Osteoblast (primary cell): Measurements from ENCODE around the gene FRAS1. TPM values are rescaled to one million over a fixed set of nuclear protein-coding genes. Genes with fewer than 3 reads are reported as not detected.
"Not testable (repeated sequence)": the region's sequence is repeated elsewhere in the genome, so short reads cannot be mapped to it uniquely, and the experiment has no call there.

Experiments used
- DNase-seq: peaks from one replicate; pipeline ENCODE4 v3.0.0; 2011; ENCODE audit warnings: low spot score, mixed read lengths; ENCODE audit not compliant: insufficient read length; ENCODE audit errors: missing footprints
- H2AFZ ChIP-seq: 2 replicates; pipeline ENCODE4 v1.6.0; 2011; ENCODE audit warnings: mild to moderate bottlenecking, low read length
- H3K27ac ChIP-seq: 2 replicates; pipeline ENCODE4 v1.5.1; 2011; ENCODE audit warnings: mild to moderate bottlenecking, low read depth, low read length, moderate library complexity
- H3K27me3 ChIP-seq: 2 replicates; pipeline ENCODE4 v1.6.0; 2012; ENCODE audit warnings: mild to moderate bottlenecking, control low read depth, inconsistent platforms, low read length, moderate library complexity; ENCODE audit not compliant: insufficient read depth
- H3K36me3 ChIP-seq: 2 replicates; pipeline ENCODE4 v1.5.1; 2011; ENCODE audit warnings: mild to moderate bottlenecking, low read length, control low read depth, moderate library complexity; ENCODE audit not compliant: insufficient read depth
- H3K4me1 ChIP-seq: 2 replicates; pipeline ENCODE4 v1.5.1; 2011; ENCODE audit warnings: mild to moderate bottlenecking, low read length, control low read depth, moderate library complexity; ENCODE audit not compliant: insufficient read depth
- H3K4me2 ChIP-seq: 2 replicates; pipeline ENCODE4 v1.6.0; 2011; ENCODE audit warnings: mild to moderate bottlenecking, low read length; ENCODE audit not compliant: insufficient read depth
- H3K4me3 ChIP-seq: fragments of 200-600 bp; sonication (generic); 3 replicates; pipeline ENCODE4 v1.5.1; 2012; ENCODE audit warnings: mild to moderate bottlenecking, low read length, inconsistent platforms; ENCODE audit not compliant: insufficient read depth
- H3K79me2 ChIP-seq: 2 replicates; pipeline ENCODE4 v1.6.0; 2012; ENCODE audit warnings: mild to moderate bottlenecking, low read length, control low read depth, inconsistent platforms; ENCODE audit not compliant: insufficient read depth
- H3K9me3 ChIP-seq: 2 replicates; pipeline ENCODE4 v1.5.1; 2011; ENCODE audit warnings: low read depth, low read length, control low read depth
- H4K20me1 ChIP-seq: 2 replicates; pipeline ENCODE4 v1.6.0; 2012; ENCODE audit warnings: mild to moderate bottlenecking, low read length, control low read depth; ENCODE audit not compliant: insufficient read depth
- CTCF ChIP-seq: IDR thresholded peaks from 2 replicates; pipeline ENCODE4 v1.5.1; 2011; ENCODE audit warnings: mild to moderate bottlenecking, low read depth, low read length, moderate library complexity; ENCODE audit errors: extremely low read depth
- total RNA-seq: library from RNA; depleted of rRNA; stranded (reverse); fragments of >200 nt; gene quantifications from 2 replicates; pipeline ENCODE4 v1.2.3, GENCODE V29; 2012

The FRAS1 gene
- total RNA-seq, result 5.1 and 7.4 TPM in 2 replicates

GRCh38 chr4:78057135-78057599 lies at the start of gene FRAS1:
TSS of gene FRAS1 (plus strand) at chr4:78057323. CDS start at chr4:78058010, 687 bp downstream.
- peak within 1 kb of the TSS; percentile 77 for H3K4me2 ChIP-seq
- H4K20me1 ChIP-seq, result no peaks in the 10 kb centered on the region
- peaks cover 19% of the 10 kb centered on the region for H3K4me1 ChIP-seq
- peak within 1 kb of the TSS; percentile 89 for H2AFZ ChIP-seq
- H3K9me3 ChIP-seq, result no peaks in the 10 kb centered on the region
- H3K79me2 ChIP-seq, result no peaks in the 10 kb centered on the region
- no peak within 1 kb of the TSS for H3K27ac ChIP-seq
- H3K36me3 ChIP-seq, result no peaks in the 10 kb centered on the region
- H3K27me3 ChIP-seq, result peaks cover 43% of the 10 kb centered on the region
- no peak for TF ChIP-seq CTCF
- peak within 1 kb of the TSS; percentile 71 for H3K4me3 ChIP-seq
- DNase-seq, result peak; percentile 79

- H3K79me2 ChIP-seq, H3K36me3 ChIP-seq, H3K4me1 ChIP-seq, H3K27ac ChIP-seq, H2AFZ ChIP-seq, H3K4me3 ChIP-seq, DNase-seq, H4K20me1 ChIP-seq, H3K9me3 ChIP-seq, H3K4me2 ChIP-seq, H3K27me3 ChIP-seq: not testable (repeated sequence)
Observed at GRCh38 chr4:78011003-78011402, 46.1 kb upstream of the FRAS1 start.

- no peak for TF ChIP-seq CTCF
- Histone ChIP-seq H3K27me3 (no peaks in the 10 kb centered on the region), H3K4me3 (no peak overlapping the region), H3K4me1 (no peaks in the 10 kb centered on the region), H3K4me2 (no peak overlapping the region), H3K9me3 (peaks cover 2% of the 10 kb centered on the region), H3K79me2 (no peaks in the 10 kb centered on the region), H4K20me1 (no peaks in the 10 kb centered on the region), H2AFZ (no peak overlapping the region), H3K36me3 (no peaks in the 10 kb centered on the region), H3K27ac (no peak overlapping the region)
- DNase-seq, result no peak
Observed at GRCh38 chr4:78014889-78015886, 41.9 kb upstream of the FRAS1 start.

- no peak overlapping the region for H2AFZ ChIP-seq
- no peaks in the 10 kb centered on the region for H3K9me3 ChIP-seq
- H3K79me2 ChIP-seq, result no peaks in the 10 kb centered on the region
- TF ChIP-seq CTCF, result no peak
- H3K36me3 ChIP-seq, result no peaks in the 10 kb centered on the region
- no peak overlapping the region for H3K27ac ChIP-seq
- no peak for DNase-seq
- no peaks in the 10 kb centered on the region for H3K27me3 ChIP-seq
- no peaks in the 10 kb centered on the region for H3K4me1 ChIP-seq
- no peak overlapping the region for H3K4me2 ChIP-seq
- H4K20me1 ChIP-seq, result no peaks in the 10 kb centered on the region
- no peak overlapping the region for H3K4me3 ChIP-seq
Observed at GRCh38 chr4:78018271-78019049, 38.7 kb upstream of the FRAS1 start.
